IMR-90 (cell line): Measurements from ENCODE around the gene ASPA. TPM values are rescaled to one million over a fixed set of nuclear protein-coding genes. Genes with fewer than 3 reads are reported as not detected.

Experiments
- ATAC-seq: fragments of 200-7000 bp; cut with Tn5 transposase; 2 replicates; pipeline ENCODE4 v1.9.1; 2020; ENCODE audit warnings: low read depth, mild to moderate bottlenecking, moderate library complexity
- BruUV-seq: library from RNA; stranded (reverse); fragments of 400-500 nt; replicated peaks from 2 replicates; lab custom pipeline; 2021; lab: Mats Ljungman, UMichigan
- CTCF ChIA-PET: fragments of 300-600 bp; formaldehyde crosslinking; extraction: SDS; loops from one replicate; lab custom pipeline; 2021; ENCODE audit warnings: antibody characterized with exemption; lab: Yijun Ruan, JAX
- POLR2A ChIA-PET: fragments of 300-600 bp; sonication (Branson Sonifier 250); formaldehyde crosslinking; loops from one replicate; lab custom pipeline; 2022; ENCODE audit warnings: antibody characterized with exemption; ENCODE audit not compliant: unreplicated experiment; lab: Charles Lee
- DNase-seq: peaks from one replicate; pipeline ENCODE4 v3.0.0; 2013
- H2AFZ ChIP-seq: replicated peaks from 2 replicates; pipeline ENCODE3; 2013; ENCODE audit warnings: low read length, mild to moderate bottlenecking; ENCODE audit not compliant: poor library complexity
- H2AK5ac ChIP-seq: 2 replicates; pipeline ENCODE4 v1.6.1; 2013; ENCODE audit warnings: low read depth, low read length, inconsistent platforms
- H2AK9ac ChIP-seq: replicated peaks from 2 replicates; pipeline ENCODE3; 2013; ENCODE audit warnings: mild to moderate bottlenecking, low read depth, low read length, moderate library complexity; ENCODE audit not compliant: poor library complexity
- H2BK120ac ChIP-seq: 2 replicates; pipeline ENCODE4 v1.6.1; 2013; ENCODE audit warnings: low read depth, low read length, inconsistent platforms
- H2BK15ac ChIP-seq: 3 replicates; pipeline ENCODE4 v1.6.1; 2013; ENCODE audit warnings: low read depth, low read length, inconsistent platforms
- H2BK20ac ChIP-seq: 2 replicates; pipeline ENCODE4 v1.6.1; 2013; ENCODE audit warnings: low read depth, mild to moderate bottlenecking, inconsistent platforms, low read length, moderate library complexity
- H2BK5ac ChIP-seq: 2 replicates; pipeline ENCODE4 v1.6.1; 2013; ENCODE audit warnings: mild to moderate bottlenecking, low read depth, low read length, inconsistent platforms; ENCODE audit not compliant: poor library complexity, severe bottlenecking
- H3K14ac ChIP-seq: replicated peaks from 2 replicates; pipeline ENCODE4 v1.6.1; 2013; ENCODE audit warnings: low read depth, low read length, inconsistent platforms
- H3K18ac ChIP-seq: 2 replicates; pipeline ENCODE4 v1.6.1; 2013; ENCODE audit warnings: low read depth, low read length, control low read depth
- H3K23ac ChIP-seq: 2 replicates; pipeline ENCODE4 v1.6.1; 2013; ENCODE audit warnings: low read depth, low read length, inconsistent platforms
- H3K27ac ChIP-seq: 2 replicates; pipeline ENCODE4 v1.5.1; 2013; ENCODE audit warnings: mild to moderate bottlenecking, control low read depth, low read length; ENCODE audit not compliant: insufficient read depth
- H3K27me3 ChIP-seq: 2 replicates; pipeline ENCODE4 v1.6.1; 2013; ENCODE audit warnings: low read length; ENCODE audit not compliant: control insufficient read depth, insufficient read depth
- H3K36me3 ChIP-seq: 2 replicates; pipeline ENCODE4 v1.6.1; 2013; ENCODE audit warnings: low read length, mixed read lengths; ENCODE audit not compliant: control insufficient read depth, insufficient read depth
- H3K4ac ChIP-seq: 2 replicates; pipeline ENCODE4 v1.6.1; 2013; ENCODE audit warnings: low read depth, low read length, inconsistent platforms
- H3K4me1 ChIP-seq: 2 replicates; pipeline ENCODE4 v1.6.1; 2013; ENCODE audit warnings: low read length, mixed read lengths; ENCODE audit not compliant: control insufficient read depth, insufficient read depth
- H3K4me2 ChIP-seq: 2 replicates; pipeline ENCODE4 v1.6.1; 2013; ENCODE audit warnings: low read depth, mild to moderate bottlenecking, control low read depth, low read length, moderate library complexity
- H3K4me3 ChIP-seq: 2 replicates; pipeline ENCODE4 v1.5.1; 2013; ENCODE audit warnings: low read depth, mild to moderate bottlenecking, control low read depth, low read length, moderate library complexity; ENCODE audit not compliant: insufficient read depth
- H3K56ac ChIP-seq: 2 replicates; pipeline ENCODE4 v1.6.1; 2013; ENCODE audit warnings: low read length, inconsistent platforms; ENCODE audit not compliant: insufficient read depth; ENCODE audit errors: extremely low read depth
- H3K79me1 ChIP-seq, 2 experiments: 2 replicates each; pipeline ENCODE4 v1.6.1; 2013; ENCODE audit warnings: low read length in 2 of 2, inconsistent platforms in 1 of 2, low read depth in 1 of 2
- H3K9ac ChIP-seq: 2 replicates; pipeline ENCODE4 v1.6.1; 2013; ENCODE audit warnings: low read depth, low read length, control low read depth
- H3K9me1 ChIP-seq: 2 replicates; pipeline ENCODE4 v1.6.1; 2013; ENCODE audit warnings: low read length, inconsistent platforms; ENCODE audit not compliant: insufficient read depth
- H3K9me3 ChIP-seq: 2 replicates; pipeline ENCODE4 v1.6.1; 2013; ENCODE audit warnings: low read length; ENCODE audit not compliant: control insufficient read depth, insufficient read depth
- H4K20me1 ChIP-seq: 2 replicates; pipeline ENCODE4 v1.6.1; 2013; ENCODE audit warnings: low read length, inconsistent platforms; ENCODE audit not compliant: insufficient read depth
- H4K5ac ChIP-seq: 2 replicates; pipeline ENCODE4 v1.6.1; 2013; ENCODE audit warnings: mild to moderate bottlenecking, low read depth, low read length, control low read depth
- H4K8ac ChIP-seq, 2 experiments: 2 replicates each; pipeline ENCODE4 v1.6.1; 2013; ENCODE audit warnings: low read depth in 2 of 2, low read length in 2 of 2, control low read depth in 1 of 2, inconsistent platforms in 1 of 2
- H4K91ac ChIP-seq: 2 replicates; pipeline ENCODE4 v1.6.1; 2013; ENCODE audit warnings: low read depth, low read length, inconsistent platforms; ENCODE audit not compliant: insufficient read depth
- BHLHE40 ChIP-seq: fragments of 150-350 bp; IDR thresholded peaks from 2 replicates; pipeline ENCODE4 v1.6.1; 2016; ENCODE audit warnings: mild to moderate bottlenecking, low read depth, low read length
- CEBPB ChIP-seq: IDR thresholded peaks from 2 replicates; pipeline ENCODE4 v1.6.1; 2012; ENCODE audit warnings: low read depth, low read length, improper control_type of control experiment
- CHD1 ChIP-seq: IDR thresholded peaks from 2 replicates; pipeline ENCODE4 v1.6.1; 2012; ENCODE audit warnings: low read depth, low read length, improper control_type of control experiment
- FOS ChIP-seq: fragments of 150-350 bp; IDR thresholded peaks from 2 replicates; pipeline ENCODE4 v1.6.1; 2016; ENCODE audit warnings: low read depth, low read length
- MAFK ChIP-seq: IDR thresholded peaks from 2 replicates; pipeline ENCODE4 v1.6.1; 2012; ENCODE audit warnings: low read depth, low read length, improper control_type of control experiment
- MAZ ChIP-seq: IDR thresholded peaks from 2 replicates; pipeline ENCODE4 v1.6.1; 2012; ENCODE audit warnings: low read depth, mild to moderate bottlenecking, low read length, improper control_type of control experiment, moderate library complexity, borderline replicate concordance
- MXI1 ChIP-seq: IDR thresholded peaks from 2 replicates; pipeline ENCODE4 v1.6.1; 2012; ENCODE audit warnings: low read depth, mild to moderate bottlenecking, low read length, moderate library complexity, borderline replicate concordance
- NFE2L2 ChIP-seq: fragments of 150-350 bp; IDR thresholded peaks from 2 replicates; pipeline ENCODE4 v1.6.1; 2016; ENCODE audit warnings: low read depth, mild to moderate bottlenecking, low read length
- POLR2A ChIP-seq: IDR thresholded peaks from 2 replicates; pipeline ENCODE4 v1.6.1; 2012; ENCODE audit warnings: mild to moderate bottlenecking, low read depth, low read length
- RAD21 ChIP-seq: IDR thresholded peaks from 2 replicates; pipeline ENCODE4 v1.6.1; 2012; ENCODE audit warnings: low read length, improper control_type of control experiment
- RCOR1 ChIP-seq: IDR thresholded peaks from 2 replicates; pipeline ENCODE4 v1.6.1; 2012; ENCODE audit warnings: mild to moderate bottlenecking, low read length, improper control_type of control experiment; ENCODE audit not compliant: insufficient replicate concordance
- RFX5 ChIP-seq: IDR thresholded peaks from 2 replicates; pipeline ENCODE4 v1.8.0; 2012; ENCODE audit warnings: low read depth, mild to moderate bottlenecking, low read length, moderate library complexity
- SMC3 ChIP-seq: fragments of 150-350 bp; IDR thresholded peaks from 2 replicates; pipeline ENCODE4 v1.6.1; 2016; ENCODE audit warnings: low read depth, mild to moderate bottlenecking, antibody characterized with exemption, low read length, moderate library complexity
- WGBS, 2 experiments: methylation state at CpG; one replicate each; pipeline versions ENCODE4 v1.1.5 to v1.1.7; 2013; ENCODE audit warnings: missing lambda C conversion rate in 2 of 2; ENCODE audit not compliant: insufficient read length in 1 of 2; ENCODE audit errors: extremely low coverage in 2 of 2; 5-methylcytosine and 5-hydroxymethylcytosine counted together
- dilution Hi-C: fragments of 300-500 bp; cut with HindIII; formaldehyde crosslinking; loops from one replicate; pipeline ENCODE4 v1.14.3; 2018; ENCODE audit warnings: low sequenced_read_pairs; ENCODE audit not compliant: unreplicated experiment
- in situ Hi-C: fragments of 300-500 bp; cut with MboI; formaldehyde crosslinking; loops from 3 replicates; pipeline ENCODE4 v1.14.3; 2019; ENCODE audit warnings: low sequenced_read_pairs, inconsistent platforms, mixed read lengths
- intact Hi-C: fragments of 100-400 bp; cut with micrococcal nuclease; formaldehyde crosslinking; loops from 2 replicates; pipeline ENCODE4 v1.10.0; 2022
- polyA plus RNA-seq, 3 experiments: library from polyadenylated mRNA; depleted of rRNA; stranded (reverse); fragments of >200 nt; gene quantifications; 2 replicates each; pipeline ENCODE4 v1.2.3, GENCODE V29; 2012; ENCODE audit warnings: low replicate concordance in 1 of 3
- total RNA-seq: library from RNA; depleted of rRNA; stranded (reverse); fragments of >200 nt; gene quantifications from 2 replicates; pipeline ENCODE4 v1.2.3, GENCODE V29; 2012
- TF ChIP-seq, protein P1 (sequence below): fragments of 150-350 bp; IDR thresholded peaks from 2 replicates; pipeline ENCODE4 v1.6.1; 2017; ENCODE audit warnings: mild to moderate bottlenecking, antibody characterized with exemption, low read length, low read depth
- TF ChIP-seq, protein P2 (sequence below): fragments of 150-350 bp; IDR thresholded peaks from 2 replicates; pipeline ENCODE4 v1.6.1; 2016; ENCODE audit warnings: low read depth, mild to moderate bottlenecking, low read length, moderate library complexity, borderline replicate concordance
- TF ChIP-seq, protein P3 (sequence below): conservative IDR thresholded peaks from 2 replicates; pipeline ENCODE4 v1.5.1; 2012; ENCODE audit warnings: mild to moderate bottlenecking, low read depth, low read length, improper control_type of control experiment

Gene ASPA
- total and polyA plus RNA-seq, 2 of the 4 experiments (the other 2 are of a cell fraction), result 0.02 TPM; not detected in 1

DNA sequence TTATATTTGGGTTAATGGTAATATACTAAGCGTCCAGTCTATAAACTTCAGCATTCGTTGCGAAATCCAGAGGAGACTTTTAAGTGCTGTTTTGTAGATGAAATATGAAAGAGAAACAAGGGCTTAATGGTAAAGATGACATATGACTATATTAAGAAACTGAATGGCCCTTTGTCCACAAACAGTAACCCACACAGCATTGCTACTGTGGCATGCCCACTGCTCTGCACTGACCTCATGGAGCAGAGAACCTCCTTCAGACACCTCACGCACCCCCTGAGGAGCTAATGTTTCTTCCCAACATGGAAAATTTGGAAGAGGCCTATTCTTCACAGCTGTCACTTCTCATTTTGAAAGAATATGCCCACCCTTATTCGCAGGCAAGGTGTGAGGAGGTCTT lies 26.7 kb downstream of the ASPA start:
- no CpG with 5 or more reads among the region's 5 CpGs for WGBS, 2 experiments
- H3K23ac ChIP-seq, result no peak overlapping the region

More for the DNA sequence above, 26.7 kb downstream of the ASPA start:
- no peaks in the 10 kb centered on the region for H3K36me3 ChIP-seq
- no peak overlapping the region for H2BK15ac ChIP-seq
- H3K27ac ChIP-seq, result no peak overlapping the region
- H4K20me1 ChIP-seq, result no peaks in the 10 kb centered on the region
- no peaks in the 10 kb centered on the region for H3K79me1 ChIP-seq
- H2BK5ac ChIP-seq, result no peak overlapping the region
- H2AFZ ChIP-seq, result no peak overlapping the region
- H2BK20ac ChIP-seq, result no peak overlapping the region
- DNase-seq (no peak), ATAC-seq (peak; percentile 17; the same call in 1 of the 2 replicates)
- H2BK120ac ChIP-seq, result no peak overlapping the region
- H4K5ac ChIP-seq, result no peak overlapping the region
- no peak overlapping the region for H3K14ac ChIP-seq
- no peaks in the 10 kb centered on the region for H3K27me3 ChIP-seq
- H2AK5ac ChIP-seq, result no peak overlapping the region
- H3K4ac ChIP-seq, result no peak overlapping the region
- H3K4me1 ChIP-seq, result no peaks in the 10 kb centered on the region
- H3K9me1 ChIP-seq, result no peaks in the 10 kb centered on the region
- ChIA-PET CTCF (no interaction called here), POLR2A (no interaction called here)
- no peak overlapping the region for H3K9ac ChIP-seq
- TF ChIP-seq MAZ, result no peak
- no peak for TF ChIP-seq FOS
- TF ChIP-seq, protein P1, sequence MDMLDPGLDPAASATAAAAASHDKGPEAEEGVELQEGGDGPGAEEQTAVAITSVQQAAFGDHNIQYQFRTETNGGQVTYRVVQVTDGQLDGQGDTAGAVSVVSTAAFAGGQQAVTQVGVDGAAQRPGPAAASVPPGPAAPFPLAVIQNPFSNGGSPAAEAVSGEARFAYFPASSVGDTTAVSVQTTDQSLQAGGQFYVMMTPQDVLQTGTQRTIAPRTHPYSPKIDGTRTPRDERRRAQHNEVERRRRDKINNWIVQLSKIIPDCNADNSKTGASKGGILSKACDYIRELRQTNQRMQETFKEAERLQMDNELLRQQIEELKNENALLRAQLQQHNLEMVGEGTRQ, result no peak
- TF ChIP-seq MXI1, result no peak
- TF ChIP-seq NFE2L2, result no peak
- no peak for TF ChIP-seq CHD1
- no peak for TF ChIP-seq MAFK
- TF ChIP-seq, protein P2, sequence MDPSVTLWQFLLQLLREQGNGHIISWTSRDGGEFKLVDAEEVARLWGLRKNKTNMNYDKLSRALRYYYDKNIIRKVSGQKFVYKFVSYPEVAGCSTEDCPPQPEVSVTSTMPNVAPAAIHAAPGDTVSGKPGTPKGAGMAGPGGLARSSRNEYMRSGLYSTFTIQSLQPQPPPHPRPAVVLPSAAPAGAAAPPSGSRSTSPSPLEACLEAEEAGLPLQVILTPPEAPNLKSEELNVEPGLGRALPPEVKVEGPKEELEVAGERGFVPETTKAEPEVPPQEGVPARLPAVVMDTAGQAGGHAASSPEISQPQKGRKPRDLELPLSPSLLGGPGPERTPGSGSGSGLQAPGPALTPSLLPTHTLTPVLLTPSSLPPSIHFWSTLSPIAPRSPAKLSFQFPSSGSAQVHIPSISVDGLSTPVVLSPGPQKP, result no peak
- TF ChIP-seq RAD21, result no peak
- no peak for TF ChIP-seq BHLHE40
- TF ChIP-seq, protein P3, sequence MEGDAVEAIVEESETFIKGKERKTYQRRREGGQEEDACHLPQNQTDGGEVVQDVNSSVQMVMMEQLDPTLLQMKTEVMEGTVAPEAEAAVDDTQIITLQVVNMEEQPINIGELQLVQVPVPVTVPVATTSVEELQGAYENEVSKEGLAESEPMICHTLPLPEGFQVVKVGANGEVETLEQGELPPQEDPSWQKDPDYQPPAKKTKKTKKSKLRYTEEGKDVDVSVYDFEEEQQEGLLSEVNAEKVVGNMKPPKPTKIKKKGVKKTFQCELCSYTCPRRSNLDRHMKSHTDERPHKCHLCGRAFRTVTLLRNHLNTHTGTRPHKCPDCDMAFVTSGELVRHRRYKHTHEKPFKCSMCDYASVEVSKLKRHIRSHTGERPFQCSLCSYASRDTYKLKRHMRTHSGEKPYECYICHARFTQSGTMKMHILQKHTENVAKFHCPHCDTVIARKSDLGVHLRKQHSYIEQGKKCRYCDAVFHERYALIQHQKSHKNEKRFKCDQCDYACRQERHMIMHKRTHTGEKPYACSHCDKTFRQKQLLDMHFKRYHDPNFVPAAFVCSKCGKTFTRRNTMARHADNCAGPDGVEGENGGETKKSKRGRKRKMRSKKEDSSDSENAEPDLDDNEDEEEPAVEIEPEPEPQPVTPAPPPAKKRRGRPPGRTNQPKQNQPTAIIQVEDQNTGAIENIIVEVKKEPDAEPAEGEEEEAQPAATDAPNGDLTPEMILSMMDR, result no peak
- no peak for TF ChIP-seq RCOR1
- no peak for TF ChIP-seq SMC3
- no peak for TF ChIP-seq POLR2A
- TF ChIP-seq RFX5, result no peak
- TF ChIP-seq CEBPB, result no peak
- dilution Hi-C loops (no loop called here), intact Hi-C loops (no loop called here), in situ Hi-C loops (no loop called here)
- H4K91ac ChIP-seq, result no peak overlapping the region
- H3K4me2 ChIP-seq, result no peak overlapping the region
- no TSS peak for BruUV-seq
- no peak overlapping the region for H4K8ac ChIP-seq
- H3K56ac ChIP-seq, result no peak overlapping the region
- H3K9me3 ChIP-seq, result no peaks in the 10 kb centered on the region
- H2AK9ac ChIP-seq, result no peak overlapping the region
- H3K18ac ChIP-seq, result no peak overlapping the region
- no peak overlapping the region for H3K4me3 ChIP-seq
